Measurements from ENCODE around the gene CERK. TPM values are rescaled to one million over a fixed set of nuclear protein-coding genes. Genes with fewer than 3 reads are reported as not detected.

The CERK gene
- total RNA-seq, 4 donors from 2014 or later = 37.3 to 51.1 (median 48.0) TPM

- H3K27me3 ChIP-seq = no peaks in the 10 kb centered on the region
- H3K4me3 ChIP-seq = no peak overlapping the region
- no peak overlapping the region for H3K27ac ChIP-seq (replicated peaks in 1 of 4)
- peaks cover 57 to 100% (median 92%) of the 10 kb centered on the region in 4 donors for H3K36me3 ChIP-seq
- no peak for DNase-seq (ENCODE audit: extremely low spot score)
- peaks cover 3 to 34% (median 15%) of the 10 kb centered on the region in 4 donors for H3K4me1 ChIP-seq
- H3K9me3 ChIP-seq = no peaks in the 10 kb centered on the region
- intact Hi-C loops (cut with DNase I) = no loop called here
- WGBS = 91% methylated on average over 20 of the region's 20 CpGs
- TF ChIP-seq POLR2A (IDR thresholded peaks at IDR 0.05; ENCODE audit: low read depth) (no peak), POLR2AphosphoS5 (IDR thresholded peaks at IDR 0.05) (no peak), EP300 (IDR thresholded peaks at IDR 0.05) (no peak)
Observed at GRCh38 chr22:46690146-46690545, 47.9 kb downstream of the CERK start.

- intact Hi-C loops (cut with DNase I) = no loop called here
- no peak for DNase-seq (ENCODE audit: extremely low spot score)
- no peak for TF ChIP-seq CTCF (IDR thresholded peaks at IDR 0.05)
- peak in 1 of 2 donors; percentile 33 for TF ChIP-seq POLR2AphosphoS5 (IDR thresholded peaks at IDR 0.05)
- 81% methylated on average over 11 of the region's 11 CpGs for WGBS
- no peak overlapping the region for H3K27ac ChIP-seq (replicated peaks in 1 of 4)
- peaks cover 45 to 97% (median 81%) of the 10 kb centered on the region in 4 donors for H3K36me3 ChIP-seq
- no peak overlapping the region for H3K4me3 ChIP-seq
- H3K4me1 ChIP-seq = peaks cover 3 to 46% (median 15%) of the 10 kb centered on the region in 4 donors
- no peaks in the 10 kb centered on the region for H3K9me3 ChIP-seq
- no peaks in the 10 kb centered on the region for H3K27me3 ChIP-seq
Observed at GRCh38 chr22:46688949-46689348, 49.1 kb downstream of the CERK start.

- intact Hi-C loops (cut with DNase I) = no loop called here
- peaks cover 3 to 51% (median 15%) of the 10 kb centered on the region in 4 donors for H3K4me1 ChIP-seq
- no peak for TF ChIP-seq CTCF (IDR thresholded peaks at IDR 0.05)
- no peak for TF ChIP-seq POLR2A (IDR thresholded peaks at IDR 0.05; ENCODE audit: low read depth)
- no peak for TF ChIP-seq EP300 (IDR thresholded peaks at IDR 0.05)
- TF ChIP-seq POLR2AphosphoS5 (IDR thresholded peaks at IDR 0.05) = no peak
- no peaks in the 10 kb centered on the region for H3K9me3 ChIP-seq
- H3K27ac ChIP-seq (replicated peaks in 1 of 4) = no peak overlapping the region
- no peaks in the 10 kb centered on the region for H3K27me3 ChIP-seq
- WGBS = 94% methylated on average over 15 of the region's 15 CpGs
- H3K36me3 ChIP-seq = peaks cover 39 to 88% (median 73%) of the 10 kb centered on the region in 4 donors
- no peak overlapping the region for H3K4me3 ChIP-seq
- no peak for DNase-seq (ENCODE audit: extremely low spot score)
Observed at GRCh38 chr22:46687460-46687859, 50.6 kb downstream of the CERK start.

- 84% methylated on average over 14 of the region's 15 CpGs for WGBS
- H3K27ac ChIP-seq (replicated peaks in 1 of 4) = no peak overlapping the region
- no peak for TF ChIP-seq POLR2A (IDR thresholded peaks at IDR 0.05; ENCODE audit: low read depth)
- no peak for TF ChIP-seq CTCF (IDR thresholded peaks at IDR 0.05)
- no peak for TF ChIP-seq POLR2AphosphoS5 (IDR thresholded peaks at IDR 0.05)
- TF ChIP-seq EP300 (IDR thresholded peaks at IDR 0.05) = no peak
- peaks cover 3 to 51% (median 15%) of the 10 kb centered on the region in 4 donors for H3K4me1 ChIP-seq
- no peaks in the 10 kb centered on the region for H3K9me3 ChIP-seq
- H3K27me3 ChIP-seq = no peaks in the 10 kb centered on the region
- no peak for DNase-seq (ENCODE audit: extremely low spot score)
- intact Hi-C loops (cut with DNase I) = no loop called here
- H3K4me3 ChIP-seq = no peak overlapping the region
- H3K36me3 ChIP-seq = peaks cover 38 to 87% (median 69%) of the 10 kb centered on the region in 4 donors
Observed at GRCh38 chr22:46687048-46687444, 51.0 kb downstream of the CERK start.

GRCh38 chr22:46686221-46687047 lies 51.6 kb downstream of the CERK start:
- WGBS = 74% methylated on average over 17 of the region's 33 CpGs
- H3K27me3 ChIP-seq = no peaks in the 10 kb centered on the region
- H3K27ac ChIP-seq (replicated peaks in 1 of 4) = peak overlapping the region in 3 of 4 donors; percentile 39 to 58 (median 46)
- H3K36me3 ChIP-seq = peaks cover 32 to 81% (median 63%) of the 10 kb centered on the region in 4 donors
- intact Hi-C loops (cut with DNase I) = no loop called here
- TF ChIP-seq POLR2A (IDR thresholded peaks at IDR 0.05; ENCODE audit: low read depth) = no peak
- TF ChIP-seq EP300 (IDR thresholded peaks at IDR 0.05) = no peak
- TF ChIP-seq CTCF (IDR thresholded peaks at IDR 0.05) = no peak
- TF ChIP-seq POLR2AphosphoS5 (IDR thresholded peaks at IDR 0.05) = no peak
- no peak for DNase-seq (ENCODE audit: extremely low spot score)
- no peaks in the 10 kb centered on the region for H3K9me3 ChIP-seq
- no peak overlapping the region for H3K4me3 ChIP-seq
- H3K4me1 ChIP-seq = peaks cover 3 to 51% (median 15%) of the 10 kb centered on the region in 4 donors

Data from esophagus muscularis mucosa (tissue), 4 donors.